Astrocyte of the spinal cord (primary cell): ENCODE measurements around the gene RSAD2.
"Not testable (repeated sequence)": the region's sequence is repeated elsewhere in the genome, so short reads cannot be mapped to it uniquely, and the experiment has no call there.

ENCODE experiments used
- DNase-seq: peaks from one replicate; pipeline ENCODE4 v3.0.0; 2011; ENCODE audit warnings: low read depth, low spot score
- H3K4me3 ChIP-seq: 2 replicates; pipeline ENCODE4 v1.5.1; 2011; ENCODE audit warnings: low read depth, mild to moderate bottlenecking, low read length, moderate library complexity
- in situ Hi-C: cut with HindIII; loops from 2 replicates; pipeline ENCODE4 v1.10.0; 2017; ENCODE audit warnings: low sequenced_read_pairs
- TF ChIP-seq, protein P1 (sequence below): IDR thresholded peaks from 2 replicates; pipeline ENCODE4 v1.5.1; 2012; ENCODE audit warnings: low read depth, mild to moderate bottlenecking, low read length, inconsistent platforms

The RSAD2 gene

DNA sequence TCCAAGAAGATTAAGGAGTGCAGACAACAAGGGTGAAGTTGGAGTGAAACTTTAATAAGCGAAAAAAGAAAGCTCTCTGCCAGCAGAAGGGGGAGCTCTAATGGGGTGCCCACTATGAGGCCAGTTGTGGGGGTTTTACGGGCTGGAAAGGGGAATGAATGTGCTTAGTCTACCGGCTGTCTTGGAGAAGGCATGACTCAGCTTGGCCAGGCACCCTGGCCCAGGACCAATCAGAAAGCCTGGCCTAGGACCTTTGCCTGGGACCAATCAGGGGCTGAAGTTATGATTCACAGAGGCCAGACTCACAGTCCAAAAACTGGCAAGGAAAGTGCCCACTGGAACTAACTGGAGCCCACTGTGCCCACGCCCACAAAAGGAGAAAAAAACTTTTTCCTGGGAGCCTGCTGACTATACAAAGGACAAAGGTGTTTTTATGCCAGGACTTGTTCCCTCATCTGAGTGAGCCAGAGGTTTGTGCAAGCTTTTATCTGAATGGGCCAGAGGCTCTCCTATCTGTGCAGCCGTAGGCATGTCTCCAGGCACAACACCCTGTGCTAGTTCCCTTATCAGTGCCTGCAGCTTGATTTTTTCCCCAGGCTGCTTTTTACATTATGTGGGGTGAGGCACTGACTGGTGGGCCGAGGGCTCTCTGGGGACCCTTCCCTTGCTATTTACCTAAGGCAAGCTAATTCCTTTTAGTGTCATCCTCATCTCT, 30.5 kb upstream of the RSAD2 start:
- no peak for DNase-seq
- no peak overlapping the region for H3K4me3 ChIP-seq
- in situ Hi-C loops = no loop called here
- TF ChIP-seq, protein P1, sequence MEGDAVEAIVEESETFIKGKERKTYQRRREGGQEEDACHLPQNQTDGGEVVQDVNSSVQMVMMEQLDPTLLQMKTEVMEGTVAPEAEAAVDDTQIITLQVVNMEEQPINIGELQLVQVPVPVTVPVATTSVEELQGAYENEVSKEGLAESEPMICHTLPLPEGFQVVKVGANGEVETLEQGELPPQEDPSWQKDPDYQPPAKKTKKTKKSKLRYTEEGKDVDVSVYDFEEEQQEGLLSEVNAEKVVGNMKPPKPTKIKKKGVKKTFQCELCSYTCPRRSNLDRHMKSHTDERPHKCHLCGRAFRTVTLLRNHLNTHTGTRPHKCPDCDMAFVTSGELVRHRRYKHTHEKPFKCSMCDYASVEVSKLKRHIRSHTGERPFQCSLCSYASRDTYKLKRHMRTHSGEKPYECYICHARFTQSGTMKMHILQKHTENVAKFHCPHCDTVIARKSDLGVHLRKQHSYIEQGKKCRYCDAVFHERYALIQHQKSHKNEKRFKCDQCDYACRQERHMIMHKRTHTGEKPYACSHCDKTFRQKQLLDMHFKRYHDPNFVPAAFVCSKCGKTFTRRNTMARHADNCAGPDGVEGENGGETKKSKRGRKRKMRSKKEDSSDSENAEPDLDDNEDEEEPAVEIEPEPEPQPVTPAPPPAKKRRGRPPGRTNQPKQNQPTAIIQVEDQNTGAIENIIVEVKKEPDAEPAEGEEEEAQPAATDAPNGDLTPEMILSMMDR = no peak

DNA sequence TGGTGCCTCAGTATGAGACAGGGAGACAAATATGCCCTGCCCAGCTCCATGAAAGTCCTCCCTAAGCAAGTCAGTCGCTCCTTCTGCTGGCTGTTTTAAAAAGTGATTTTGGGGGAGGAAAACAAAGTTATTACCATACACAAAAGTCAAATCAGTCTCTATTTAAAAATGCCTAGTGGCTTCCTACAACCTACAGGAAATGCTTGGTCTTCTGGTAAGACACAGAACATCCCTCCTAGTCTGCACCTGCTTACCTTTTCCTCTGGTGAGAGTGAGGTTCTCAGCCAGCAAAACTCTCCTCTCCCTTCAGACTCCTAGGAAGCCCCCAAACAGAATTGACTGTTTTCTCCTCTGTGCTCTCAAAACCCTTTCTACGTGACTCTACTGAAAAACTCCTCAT, 25.4 kb upstream of the RSAD2 start:
- DNase-seq = no peak
- H3K4me3 ChIP-seq = no peak overlapping the region
- in situ Hi-C loops = no loop called here
- TF ChIP-seq, protein P1 = no peak

DNA sequence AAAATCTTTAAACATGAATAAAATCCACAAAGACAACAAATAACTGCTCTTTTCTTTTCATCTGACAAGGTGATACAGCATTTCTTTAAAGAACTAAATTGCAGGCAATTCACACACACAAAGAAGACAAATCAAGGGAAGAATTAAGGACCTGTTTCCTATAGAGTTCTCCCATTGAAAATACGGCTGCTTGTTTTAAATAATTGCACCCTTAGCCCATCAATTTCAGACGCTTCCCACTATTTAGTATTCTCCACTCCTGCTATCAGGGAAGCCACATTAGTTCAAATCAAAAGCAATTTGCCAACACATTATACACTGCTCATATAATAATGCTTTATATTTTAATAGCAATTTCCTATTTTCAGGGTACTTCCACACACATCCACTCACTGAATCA, 23.2 kb upstream of the RSAD2 start:
- no peak for DNase-seq
- in situ Hi-C loops = no loop called here
- H3K4me3 ChIP-seq = no peak overlapping the region
- TF ChIP-seq, protein P1 = no peak

DNA sequence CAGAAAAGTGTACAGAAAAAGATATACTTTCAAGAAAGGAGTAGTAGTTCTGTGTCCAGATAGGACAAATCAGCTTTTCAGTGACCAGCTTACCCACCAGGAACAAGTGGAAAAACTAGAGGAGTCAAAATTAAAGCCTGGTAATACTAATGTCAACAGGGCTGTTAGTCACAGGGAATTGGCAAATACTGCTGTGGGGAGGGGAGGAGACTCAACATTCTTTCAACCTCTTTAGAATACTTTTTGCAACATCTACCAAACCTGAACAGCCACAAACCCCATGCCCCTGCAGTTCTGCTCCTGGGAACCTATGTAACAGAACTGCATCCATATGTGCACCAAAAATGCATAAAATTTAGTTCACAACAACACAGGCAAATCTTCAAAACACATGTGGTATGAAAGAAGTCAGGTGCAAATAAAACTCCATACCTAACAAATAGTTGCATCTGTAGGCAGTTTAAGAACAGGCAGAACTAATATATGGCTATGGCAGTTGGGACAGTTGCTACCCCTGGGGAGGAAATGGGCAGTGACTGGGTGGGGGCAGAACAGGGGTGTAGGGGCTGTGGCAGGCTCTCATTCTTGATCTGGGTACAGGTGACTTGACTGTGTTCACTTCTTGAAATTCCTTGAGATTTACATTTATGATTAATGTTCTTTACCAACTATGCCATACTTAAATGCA, 21.6 kb upstream of the RSAD2 start:
- no peak overlapping the region for H3K4me3 ChIP-seq
- TF ChIP-seq, protein P1 = no peak
- in situ Hi-C loops = no loop called here
- DNase-seq = no peak

DNA sequence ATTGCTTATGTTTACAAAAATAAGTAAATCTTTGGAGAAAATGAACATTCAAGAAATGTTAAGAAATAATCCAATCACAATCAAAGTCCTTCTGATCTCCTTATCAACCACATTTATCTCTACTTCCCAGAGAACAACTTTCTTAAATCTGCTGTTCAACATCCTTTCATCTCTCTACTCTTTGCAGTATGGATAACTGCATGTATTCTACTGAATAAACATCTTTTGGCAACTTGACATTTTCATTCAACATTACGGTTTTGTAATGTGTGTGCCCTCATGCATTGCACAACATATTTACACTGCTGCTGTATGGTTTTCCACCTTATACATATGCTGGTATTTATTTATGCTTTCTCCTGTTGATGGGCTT, 21.0 kb upstream of the RSAD2 start:
- TF ChIP-seq, protein P1 = no peak
- DNase-seq = no peak
- in situ Hi-C loops = no loop called here
- no peak overlapping the region for H3K4me3 ChIP-seq

DNA sequence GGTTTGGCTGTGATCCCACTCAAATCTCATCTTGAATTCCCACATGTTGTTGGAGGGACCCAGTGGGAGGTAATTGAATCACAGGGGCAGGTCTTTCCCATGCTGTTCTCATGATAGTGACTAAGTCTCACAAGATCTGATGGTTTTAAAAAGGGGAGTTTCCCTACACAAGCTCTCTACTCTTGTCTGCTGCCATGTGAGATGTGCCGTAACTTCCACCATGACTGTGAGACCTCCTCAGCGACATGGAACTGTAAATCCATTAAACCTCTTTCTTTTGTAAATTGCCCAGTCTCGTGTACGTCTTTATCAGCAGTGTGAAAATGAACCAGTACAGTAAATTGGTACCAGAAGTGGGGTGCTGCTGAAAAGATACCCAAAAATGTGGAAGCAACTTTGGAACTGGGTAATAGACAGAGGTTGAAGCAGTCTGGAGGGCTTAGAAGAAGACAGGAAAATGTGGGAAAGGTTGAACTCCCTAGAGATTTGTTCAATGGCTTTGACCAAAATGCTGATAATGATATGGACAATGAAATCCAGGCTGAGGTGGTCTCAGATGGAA, 19.0 kb upstream of the RSAD2 start:
- H3K4me3 ChIP-seq, in situ Hi-C loops, DNase-seq: not testable (repeated sequence)

DNA sequence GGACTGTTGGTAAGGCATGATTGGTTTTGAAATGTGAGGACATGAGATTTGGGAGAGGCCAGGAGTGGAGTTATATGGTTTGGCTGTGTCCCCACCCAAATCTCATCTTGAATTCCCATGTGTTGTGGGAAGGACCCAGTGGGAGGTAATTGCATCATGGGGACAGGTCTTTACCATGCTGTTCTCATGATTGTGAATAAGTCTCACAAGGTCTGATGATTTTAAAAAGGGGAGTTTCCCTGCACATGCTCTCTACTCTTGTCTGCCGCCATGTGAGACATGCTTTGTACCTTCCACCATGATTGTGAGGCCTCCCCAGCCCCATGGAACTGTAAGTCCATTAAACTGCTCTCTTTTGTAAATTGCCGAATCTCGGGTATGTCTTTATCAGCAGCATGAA, 17.3 kb upstream of the RSAD2 start:
- in situ Hi-C loops = no loop called here
- no peak overlapping the region for H3K4me3 ChIP-seq
- no peak for DNase-seq
- TF ChIP-seq, protein P1 = no peak
